ENCODE data around the gene MAGI1.

- no peak for TF ChIP-seq CTCF (IDR thresholded peaks at IDR 0.05)
- TF ChIP-seq EZH2 (IDR thresholded peaks at IDR 0.05; ENCODE audit: borderline replicate concordance, insufficient read depth, low read depth, low read length, poor library complexity, severe bottlenecking): no peak
These were observed 364.5 kb downstream of the MAGI1 start for GRCh38 chr3:65674226-65674625.
